H9 (cell line): ENCODE measurements around the gene ADARB2. TPM values are rescaled to one million over a fixed set of nuclear protein-coding genes. Genes with fewer than 3 reads are reported as not detected.
"Not testable (repeated sequence)": the region's sequence is repeated elsewhere in the genome, so short reads cannot be mapped to it uniquely, and the experiment has no call there.

Source experiments
- DNase-seq: peaks from one replicate; pipeline ENCODE4 v3.0.0-alpha.2; 2017
- H2AFZ ChIP-seq: one replicate; pipeline ENCODE4 v1.6.1; 2013; ENCODE audit warnings: mild to moderate bottlenecking, low read length, control low read depth, moderate library complexity
- H2AK5ac ChIP-seq: 2 replicates; pipeline ENCODE4 v1.6.1; 2013; ENCODE audit warnings: low read length, control low read depth, mixed read lengths; ENCODE audit not compliant: insufficient read length
- H2BK120ac ChIP-seq: one replicate; pipeline ENCODE4 v1.6.1; 2013; ENCODE audit warnings: low read depth, mild to moderate bottlenecking, low read length, control low read depth, inconsistent platforms; ENCODE audit not compliant: poor library complexity, severe bottlenecking
- H2BK12ac ChIP-seq: 2 replicates; pipeline ENCODE4 v1.6.1; 2013; ENCODE audit warnings: low read length, control low read depth, mixed read lengths, low read depth; ENCODE audit not compliant: insufficient read length
- H2BK15ac ChIP-seq: 2 replicates; pipeline ENCODE4 v1.6.1; 2013; ENCODE audit warnings: low read depth, low read length, control low read depth
- H2BK20ac ChIP-seq: one replicate; pipeline ENCODE4 v1.6.1; 2013; ENCODE audit warnings: low read depth, mild to moderate bottlenecking, low read length, control low read depth, inconsistent platforms; ENCODE audit not compliant: poor library complexity, severe bottlenecking
- H2BK5ac ChIP-seq: 2 replicates; pipeline ENCODE4 v1.6.1; 2013; ENCODE audit warnings: low read length, control low read depth, mixed read lengths; ENCODE audit not compliant: insufficient read length
- H3K14ac ChIP-seq: 2 replicates; pipeline ENCODE4 v1.6.1; 2013; ENCODE audit warnings: low read length, control low read depth; ENCODE audit not compliant: insufficient read depth
- H3K18ac ChIP-seq: 2 replicates; pipeline ENCODE4 v1.6.1; 2013; ENCODE audit warnings: low read depth, mild to moderate bottlenecking, mixed read lengths, low read length, control low read depth; ENCODE audit not compliant: insufficient read length
- H3K23ac ChIP-seq: 2 replicates; pipeline ENCODE4 v1.6.1; 2013; ENCODE audit warnings: low read length, control low read depth, mixed read lengths, low read depth; ENCODE audit not compliant: insufficient read length
- H3K23me2 ChIP-seq: 2 replicates; pipeline ENCODE4 v1.6.1; 2013; ENCODE audit warnings: low read depth, mild to moderate bottlenecking, mixed read lengths, low read length, control low read depth; ENCODE audit not compliant: insufficient read length, poor library complexity, severe bottlenecking
- H3K27ac ChIP-seq: 2 replicates; pipeline ENCODE4 v1.5.1; 2013; ENCODE audit warnings: low read length, control low read depth, mixed read lengths, low read depth; ENCODE audit not compliant: insufficient read length
- H3K27me3 ChIP-seq: 2 replicates; pipeline ENCODE4 v1.6.1; 2013; ENCODE audit warnings: low read length, control low read depth, inconsistent platforms; ENCODE audit not compliant: insufficient read depth
- H3K4ac ChIP-seq: 2 replicates; pipeline ENCODE4 v1.6.1; 2013; ENCODE audit warnings: low read depth, mild to moderate bottlenecking, control low read depth, inconsistent platforms, low read length, moderate library complexity
- H3K4me1 ChIP-seq: 2 replicates; pipeline ENCODE4 v1.6.1; 2013; ENCODE audit warnings: low read length, control low read depth, inconsistent platforms; ENCODE audit not compliant: insufficient read depth
- H3K4me2 ChIP-seq: 2 replicates; pipeline ENCODE4 v1.6.1; 2013; ENCODE audit warnings: low read length, control low read depth, mixed read lengths; ENCODE audit not compliant: insufficient read length, insufficient read depth
- H3K56ac ChIP-seq: 2 replicates; pipeline ENCODE4 v1.6.1; 2013; ENCODE audit warnings: low read depth, mild to moderate bottlenecking, mixed read lengths, low read length, control low read depth; ENCODE audit not compliant: insufficient read length
- H3K79me1 ChIP-seq: 2 replicates; pipeline ENCODE4 v1.6.1; 2013; ENCODE audit warnings: low read depth, mild to moderate bottlenecking, moderate library complexity, low read length, control low read depth, inconsistent platforms; ENCODE audit not compliant: insufficient read depth, poor library complexity, severe bottlenecking
- H3K79me2 ChIP-seq: 2 replicates; pipeline ENCODE4 v1.6.1; 2013; ENCODE audit warnings: low read length, control low read depth, inconsistent platforms; ENCODE audit not compliant: insufficient read depth
- H3K9ac ChIP-seq: 2 replicates; pipeline ENCODE4 v1.6.1; 2013; ENCODE audit warnings: low read length, control low read depth, mixed read lengths; ENCODE audit not compliant: insufficient read length; ENCODE audit errors: extremely low read depth
- H3K9me3 ChIP-seq: one replicate; pipeline ENCODE4 v1.6.1; 2013; ENCODE audit warnings: low read depth, low read length, inconsistent platforms; ENCODE audit not compliant: control insufficient read depth
- H3T11ph ChIP-seq: one replicate; pipeline ENCODE4 v1.6.1; 2013; ENCODE audit warnings: mild to moderate bottlenecking, low read length, control low read depth, inconsistent platforms
- H4K20me1 ChIP-seq: one replicate; pipeline ENCODE4 v1.6.1; 2013; ENCODE audit not compliant: control insufficient read depth, insufficient read length, insufficient read depth
- H4K5ac ChIP-seq: 2 replicates; pipeline ENCODE4 v1.6.1; 2013; ENCODE audit warnings: low read depth, mild to moderate bottlenecking, mixed read lengths, low read length, control low read depth; ENCODE audit not compliant: insufficient read length
- H4K8ac ChIP-seq: replicated peaks from 2 replicates; pipeline ENCODE4 v1.6.1; 2013; ENCODE audit warnings: low read length, control low read depth, mixed read lengths, low read depth; ENCODE audit not compliant: insufficient read length
- H4K91ac ChIP-seq: 2 replicates; pipeline ENCODE4 v1.6.1; 2013; ENCODE audit warnings: low read depth, mild to moderate bottlenecking, moderate library complexity, mixed read lengths, low read length, control low read depth; ENCODE audit not compliant: insufficient read length
- H3K27ac Mint-ChIP-seq, 3 experiments: 2 replicates in 2 of 3; 3 replicates in 1 of 3; pipeline ENCODE4 v1.8.0; 2020 to 2021; ENCODE audit warnings: mixed read lengths in 3 of 3, mild to moderate bottlenecking in 1 of 3, moderate library complexity in 1 of 3
- H3K27me3 Mint-ChIP-seq: 2 replicates; pipeline ENCODE4 v1.8.0; 2021; ENCODE audit warnings: low read depth, mild to moderate bottlenecking, moderate library complexity, mixed read lengths
- H3K36me3 Mint-ChIP-seq, 3 experiments: 2 replicates in 2 of 3; 3 replicates in 1 of 3; pipeline ENCODE4 v1.8.0; 2020 to 2021; ENCODE audit warnings: low read depth in 3 of 3, mixed read lengths in 3 of 3; ENCODE audit not compliant: insufficient read depth in 1 of 3
- H3K4me1 Mint-ChIP-seq, 2 experiments: 2 replicates each; pipeline ENCODE4 v1.8.0; 2020; ENCODE audit warnings: mixed read lengths in 2 of 2
- H3K4me3 Mint-ChIP-seq, 2 experiments: 2 replicates in 1 of 2; 3 replicates in 1 of 2; pipeline ENCODE4 v1.8.0; 2020 to 2021; ENCODE audit warnings: mild to moderate bottlenecking in 2 of 2, mixed read lengths in 2 of 2, moderate library complexity in 1 of 2
- H3K9me3 Mint-ChIP-seq, 2 experiments: 2 replicates in 1 of 2; 3 replicates in 1 of 2; pipeline ENCODE4 v1.8.0; 2020; ENCODE audit warnings: mild to moderate bottlenecking in 2 of 2, mixed read lengths in 2 of 2, moderate library complexity in 1 of 2
- WGBS: extraction: QIAGEN DNeasy Blood & Tissue Kit; methylation state at CpG from one replicate; pipeline ENCODE4 v1.1.7; 2013; ENCODE audit warnings: missing lambda C conversion rate, low lambda C conversion rate, mixed read lengths; ENCODE audit not compliant: insufficient read length; ENCODE audit errors: extremely low coverage; 5-methylcytosine and 5-hydroxymethylcytosine counted together
- total RNA-seq: library from RNA; stranded (reverse); gene quantifications from 2 replicates; pipeline ENCODE4 v1.2.1, GENCODE V29; 2021
- TF ChIP-seq, protein P1 (sequence below): fragments of 200-600 bp; sonication (generic); conservative IDR thresholded peaks from 3 replicates; pipeline ENCODE4 v1.8.0; 2021; ENCODE audit warnings: antibody characterized with exemption, mild to moderate bottlenecking

The ADARB2 gene
- total RNA-seq, 1 experiment from 2014 or later, result 0.87 TPM

DNA sequence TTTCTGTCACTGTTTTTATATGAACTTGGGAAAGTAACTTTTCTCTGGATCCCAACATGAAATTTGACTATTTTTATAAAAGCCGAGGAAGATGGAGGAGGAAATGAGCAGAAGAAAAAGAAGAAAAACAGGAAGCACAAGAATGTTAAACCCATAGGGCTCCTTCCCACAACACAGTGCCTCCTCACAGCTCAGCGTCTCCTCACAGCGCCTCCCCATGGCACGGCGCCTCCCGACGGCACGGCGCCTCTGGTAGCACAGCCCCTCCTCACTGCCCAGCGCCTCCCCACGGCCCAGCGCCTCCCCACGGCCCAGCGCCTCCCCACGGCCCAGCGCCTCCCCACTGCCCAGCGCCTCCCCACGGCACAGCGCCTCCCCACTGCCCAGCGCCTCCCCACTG, 410.8 kb downstream of the ADARB2 start:
- not testable (repeated sequence) for H3K4me2 ChIP-seq, H2BK12ac ChIP-seq, H2AK5ac ChIP-seq, H3K79me2 ChIP-seq, H4K20me1 ChIP-seq, H3K27ac ChIP-seq, H2BK20ac ChIP-seq, H4K91ac ChIP-seq, H3K27me3 Mint-ChIP-seq, H3K23ac ChIP-seq, H3K79me1 ChIP-seq, H3T11ph ChIP-seq, H3K23me2 ChIP-seq, H2BK120ac ChIP-seq, H3K4me3 Mint-ChIP-seq, H3K4ac ChIP-seq, H3K9me3 ChIP-seq, H2BK5ac ChIP-seq, H3K27me3 ChIP-seq, DNase-seq, H3K4me1 ChIP-seq, H3K18ac ChIP-seq, H3K56ac ChIP-seq, H3K9ac ChIP-seq, H3K14ac ChIP-seq, H2BK15ac ChIP-seq, H4K8ac ChIP-seq, H4K5ac ChIP-seq, H2AFZ ChIP-seq
- TF ChIP-seq, protein P1, sequence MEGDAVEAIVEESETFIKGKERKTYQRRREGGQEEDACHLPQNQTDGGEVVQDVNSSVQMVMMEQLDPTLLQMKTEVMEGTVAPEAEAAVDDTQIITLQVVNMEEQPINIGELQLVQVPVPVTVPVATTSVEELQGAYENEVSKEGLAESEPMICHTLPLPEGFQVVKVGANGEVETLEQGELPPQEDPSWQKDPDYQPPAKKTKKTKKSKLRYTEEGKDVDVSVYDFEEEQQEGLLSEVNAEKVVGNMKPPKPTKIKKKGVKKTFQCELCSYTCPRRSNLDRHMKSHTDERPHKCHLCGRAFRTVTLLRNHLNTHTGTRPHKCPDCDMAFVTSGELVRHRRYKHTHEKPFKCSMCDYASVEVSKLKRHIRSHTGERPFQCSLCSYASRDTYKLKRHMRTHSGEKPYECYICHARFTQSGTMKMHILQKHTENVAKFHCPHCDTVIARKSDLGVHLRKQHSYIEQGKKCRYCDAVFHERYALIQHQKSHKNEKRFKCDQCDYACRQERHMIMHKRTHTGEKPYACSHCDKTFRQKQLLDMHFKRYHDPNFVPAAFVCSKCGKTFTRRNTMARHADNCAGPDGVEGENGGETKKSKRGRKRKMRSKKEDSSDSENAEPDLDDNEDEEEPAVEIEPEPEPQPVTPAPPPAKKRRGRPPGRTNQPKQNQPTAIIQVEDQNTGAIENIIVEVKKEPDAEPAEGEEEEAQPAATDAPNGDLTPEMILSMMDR, result peak; percentile 41; the same call in 2 of the 3 replicates
- Mint-ChIP-seq H3K36me3 (peaks cover 4 to 15% (median 9%) of the 10 kb centered on the region in 3 experiments), H3K4me1 (peaks cover 11 to 15% of the 10 kb centered on the region in 2 experiments), H3K27ac (peak overlapping the region in 2 of 3 experiments; percentile 5 to 46; a peak in 1 of 7 replicates), H3K9me3 (peaks cover 14 to 15% of the 10 kb centered on the region in 2 experiments)
- no CpG with 5 or more reads among the region's 20 CpGs for WGBS
